ENCODE measurements around the gene NRXN3. TPM values are rescaled to one million over a fixed set of nuclear protein-coding genes. Genes with fewer than 3 reads are reported as not detected.

NRXN3 gene
- total and polyA plus RNA-seq, 2 of the 13 experiments (the other 11 are each of a cell fraction or from before 2014, with no cell fraction given): 0.03 TPM; not detected in 1

DNA sequence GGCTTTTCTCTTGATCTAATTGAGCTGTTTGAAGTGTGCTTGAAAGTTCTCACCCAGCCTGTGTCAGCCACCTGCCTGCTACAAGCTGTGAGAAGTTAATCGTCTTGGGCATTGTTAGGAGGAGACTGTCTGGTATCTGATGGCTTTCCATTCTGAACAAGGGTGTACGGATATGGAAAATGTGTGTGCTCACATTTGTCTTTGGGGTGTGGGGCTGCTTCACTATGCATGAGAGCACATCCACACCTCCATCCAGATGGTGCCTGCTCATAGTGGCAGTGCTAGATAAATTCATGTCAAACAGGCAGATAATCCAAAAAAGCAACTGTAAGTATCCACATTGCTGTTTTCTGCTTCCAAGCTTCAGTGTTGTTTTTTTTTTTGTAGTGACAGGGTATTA is 1578.9 kb downstream of the NRXN3 start:
- intact Hi-C loops (cut with micrococcal nuclease; ENCODE audit: unreplicated experiment): no loop called here
- FAIRE-seq (no peak), ATAC-seq (no peak), DNase-seq (ENCODE audit: low spot score) (no peak)
- no peaks in the 10 kb centered on the region for H3K4me1 ChIP-seq (ENCODE audit: insufficient read depth, low read length)
- CTCF ChIA-PET (ENCODE audit: low intra/inter-chr PET ratio, low total read pairs): no interaction called here
- no peaks in the 10 kb centered on the region for H3K79me2 ChIP-seq (ENCODE audit: insufficient read depth, low read length)
- H3K36me3 ChIP-seq (replicated peaks in 1 of 2; ENCODE audit: control insufficient read depth in 1 of 2, insufficient read depth in 2 of 2, low read length in 2 of 2): no peaks in the 10 kb centered on the region
- no peaks in the 10 kb centered on the region for H3K27me3 ChIP-seq (ENCODE audit: control insufficient read depth in 1 of 2, insufficient read depth in 2 of 2, low read length in 2 of 2)
- in situ Hi-C loops (cut with HindIII; ENCODE audit: extremely low pct_ligation_motif_present, low pct_unique_long_range_greater_than_20kb): no loop called here
- peaks cover 69% of the 10 kb centered on the region for H3K9me3 ChIP-seq (ENCODE audit: low read length)
- H3K27ac ChIP-seq (ENCODE audit: extremely low read length, insufficient read depth, low read length): no peak overlapping the region
- H3K4me2 ChIP-seq (ENCODE audit: low read depth, low read length): no peak overlapping the region
- WGBS (ENCODE audit: low lambda C conversion rate): 40% methylated on average over 2 of the region's 2 CpGs
- no peak overlapping the region for H2AFZ ChIP-seq (ENCODE audit: low read length)
- POLR2A ChIA-PET: no interaction called here
- no TSS peak for BruUV-seq (replicated peaks)
- H3K9ac ChIP-seq (ENCODE audit: insufficient read depth, low read depth, low read length): no peak overlapping the region
- no peaks in the 10 kb centered on the region for H4K20me1 ChIP-seq (ENCODE audit: insufficient read depth, low read length)
- H3K4me3 ChIP-seq (replicated peaks in 1 of 3; ENCODE audit: insufficient read depth in 1 of 3, low read depth in 2 of 3, low read length in 3 of 3): no peak overlapping the region
- TF ChIP-seq, protein P1, sequence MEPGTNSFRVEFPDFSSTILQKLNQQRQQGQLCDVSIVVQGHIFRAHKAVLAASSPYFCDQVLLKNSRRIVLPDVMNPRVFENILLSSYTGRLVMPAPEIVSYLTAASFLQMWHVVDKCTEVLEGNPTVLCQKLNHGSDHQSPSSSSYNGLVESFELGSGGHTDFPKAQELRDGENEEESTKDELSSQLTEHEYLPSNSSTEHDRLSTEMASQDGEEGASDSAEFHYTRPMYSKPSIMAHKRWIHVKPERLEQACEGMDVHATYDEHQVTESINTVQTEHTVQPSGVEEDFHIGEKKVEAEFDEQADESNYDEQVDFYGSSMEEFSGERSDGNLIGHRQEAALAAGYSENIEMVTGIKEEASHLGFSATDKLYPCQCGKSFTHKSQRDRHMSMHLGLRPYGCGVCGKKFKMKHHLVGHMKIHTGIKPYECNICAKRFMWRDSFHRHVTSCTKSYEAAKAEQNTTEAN (CRISPR knock-in tag; conservative IDR thresholded peaks at IDR 0.05): no peak
- no peak for TF ChIP-seq ZNF660 (CRISPR knock-in tag; IDR thresholded peaks at IDR 0.05; ENCODE audit: borderline replicate concordance, low read depth)
- TF ChIP-seq, protein P2, sequence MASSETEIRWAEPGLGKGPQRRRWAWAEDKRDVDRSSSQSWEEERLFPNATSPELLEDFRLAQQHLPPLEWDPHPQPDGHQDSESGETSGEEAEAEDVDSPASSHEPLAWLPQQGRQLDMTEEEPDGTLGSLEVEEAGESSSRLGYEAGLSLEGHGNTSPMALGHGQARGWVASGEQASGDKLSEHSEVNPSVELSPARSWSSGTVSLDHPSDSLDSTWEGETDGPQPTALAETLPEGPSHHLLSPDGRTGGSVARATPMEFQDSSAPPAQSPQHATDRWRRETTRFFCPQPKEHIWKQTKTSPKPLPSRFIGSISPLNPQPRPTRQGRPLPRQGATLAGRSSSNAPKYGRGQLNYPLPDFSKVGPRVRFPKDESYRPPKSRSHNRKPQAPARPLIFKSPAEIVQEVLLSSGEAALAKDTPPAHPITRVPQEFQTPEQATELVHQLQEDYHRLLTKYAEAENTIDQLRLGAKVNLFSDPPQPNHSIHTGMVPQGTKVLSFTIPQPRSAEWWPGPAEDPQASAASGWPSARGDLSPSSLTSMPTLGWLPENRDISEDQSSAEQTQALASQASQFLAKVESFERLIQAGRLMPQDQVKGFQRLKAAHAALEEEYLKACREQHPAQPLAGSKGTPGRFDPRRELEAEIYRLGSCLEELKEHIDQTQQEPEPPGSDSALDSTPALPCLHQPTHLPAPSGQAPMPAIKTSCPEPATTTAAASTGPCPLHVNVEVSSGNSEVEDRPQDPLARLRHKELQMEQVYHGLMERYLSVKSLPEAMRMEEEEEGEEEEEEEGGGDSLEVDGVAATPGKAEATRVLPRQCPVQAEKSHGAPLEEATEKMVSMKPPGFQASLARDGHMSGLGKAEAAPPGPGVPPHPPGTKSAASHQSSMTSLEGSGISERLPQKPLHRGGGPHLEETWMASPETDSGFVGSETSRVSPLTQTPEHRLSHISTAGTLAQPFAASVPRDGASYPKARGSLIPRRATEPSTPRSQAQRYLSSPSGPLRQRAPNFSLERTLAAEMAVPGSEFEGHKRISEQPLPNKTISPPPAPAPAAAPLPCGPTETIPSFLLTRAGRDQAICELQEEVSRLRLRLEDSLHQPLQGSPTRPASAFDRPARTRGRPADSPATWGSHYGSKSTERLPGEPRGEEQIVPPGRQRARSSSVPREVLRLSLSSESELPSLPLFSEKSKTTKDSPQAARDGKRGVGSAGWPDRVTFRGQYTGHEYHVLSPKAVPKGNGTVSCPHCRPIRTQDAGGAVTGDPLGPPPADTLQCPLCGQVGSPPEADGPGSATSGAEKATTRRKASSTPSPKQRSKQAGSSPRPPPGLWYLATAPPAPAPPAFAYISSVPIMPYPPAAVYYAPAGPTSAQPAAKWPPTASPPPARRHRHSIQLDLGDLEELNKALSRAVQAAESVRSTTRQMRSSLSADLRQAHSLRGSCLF (CRISPR knock-in tag; IDR thresholded peaks at IDR 0.05; ENCODE audit: borderline replicate concordance): no peak
- no peak for TF ChIP-seq ETV5 (CRISPR knock-in tag; IDR thresholded peaks at IDR 0.05; ENCODE audit: borderline replicate concordance)
- TF ChIP-seq ATM (IDR thresholded peaks at IDR 0.05; ENCODE audit: borderline replicate concordance): no peak
- no peak for TF ChIP-seq SALL2 (CRISPR knock-in tag; IDR thresholded peaks at IDR 0.05)
- TF ChIP-seq MED1 (CRISPR knock-in tag; IDR thresholded peaks at IDR 0.05): no peak
- no peak for TF ChIP-seq ZFP37 (CRISPR knock-in tag; IDR thresholded peaks at IDR 0.05; ENCODE audit: borderline replicate concordance)
- TF ChIP-seq ZBTB20 (CRISPR knock-in tag; IDR thresholded peaks at IDR 0.05; ENCODE audit: borderline replicate concordance, low read depth): no peak
- TF ChIP-seq, protein P3, sequence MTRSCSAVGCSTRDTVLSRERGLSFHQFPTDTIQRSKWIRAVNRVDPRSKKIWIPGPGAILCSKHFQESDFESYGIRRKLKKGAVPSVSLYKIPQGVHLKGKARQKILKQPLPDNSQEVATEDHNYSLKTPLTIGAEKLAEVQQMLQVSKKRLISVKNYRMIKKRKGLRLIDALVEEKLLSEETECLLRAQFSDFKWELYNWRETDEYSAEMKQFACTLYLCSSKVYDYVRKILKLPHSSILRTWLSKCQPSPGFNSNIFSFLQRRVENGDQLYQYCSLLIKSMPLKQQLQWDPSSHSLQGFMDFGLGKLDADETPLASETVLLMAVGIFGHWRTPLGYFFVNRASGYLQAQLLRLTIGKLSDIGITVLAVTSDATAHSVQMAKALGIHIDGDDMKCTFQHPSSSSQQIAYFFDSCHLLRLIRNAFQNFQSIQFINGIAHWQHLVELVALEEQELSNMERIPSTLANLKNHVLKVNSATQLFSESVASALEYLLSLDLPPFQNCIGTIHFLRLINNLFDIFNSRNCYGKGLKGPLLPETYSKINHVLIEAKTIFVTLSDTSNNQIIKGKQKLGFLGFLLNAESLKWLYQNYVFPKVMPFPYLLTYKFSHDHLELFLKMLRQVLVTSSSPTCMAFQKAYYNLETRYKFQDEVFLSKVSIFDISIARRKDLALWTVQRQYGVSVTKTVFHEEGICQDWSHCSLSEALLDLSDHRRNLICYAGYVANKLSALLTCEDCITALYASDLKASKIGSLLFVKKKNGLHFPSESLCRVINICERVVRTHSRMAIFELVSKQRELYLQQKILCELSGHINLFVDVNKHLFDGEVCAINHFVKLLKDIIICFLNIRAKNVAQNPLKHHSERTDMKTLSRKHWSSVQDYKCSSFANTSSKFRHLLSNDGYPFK (CRISPR knock-in tag; IDR thresholded peaks at IDR 0.05; ENCODE audit: borderline replicate concordance): no peak
- TF ChIP-seq, protein P4, sequence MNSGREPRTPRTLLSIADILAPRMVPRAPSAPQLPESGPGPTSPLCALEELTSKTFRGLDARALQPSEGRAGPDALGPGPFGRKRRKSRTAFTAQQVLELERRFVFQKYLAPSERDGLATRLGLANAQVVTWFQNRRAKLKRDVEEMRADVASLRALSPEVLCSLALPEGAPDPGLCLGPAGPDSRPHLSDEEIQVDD (CRISPR knock-in tag; IDR thresholded peaks at IDR 0.05; ENCODE audit: borderline replicate concordance): no peak
- TF ChIP-seq ZMYM3 (CRISPR knock-in tag; IDR thresholded peaks at IDR 0.05): no peak
- no peak for TF ChIP-seq CBX5 (CRISPR knock-in tag; IDR thresholded peaks at IDR 0.05; ENCODE audit: borderline replicate concordance)
- no peak for TF ChIP-seq NPAS2 (CRISPR knock-in tag; IDR thresholded peaks at IDR 0.05; ENCODE audit: borderline replicate concordance)
- no peak for TF ChIP-seq ZNF891 (CRISPR knock-in tag; IDR thresholded peaks at IDR 0.05)
- no peak for TF ChIP-seq KAT8 (CRISPR knock-in tag; IDR thresholded peaks at IDR 0.05)

Data from HepG2 (cell line).